ENCODE measurements around the gene SYNGR2.

- TF ChIP-seq POLR2A (IDR thresholded peaks at IDR 0.05) (no peak), POLR2AphosphoS5 (IDR thresholded peaks at IDR 0.05) (no peak), CTCF (IDR thresholded peaks at IDR 0.05) (no peak)
Measured at GRCh38 chr17:78211032-78211431, 42.7 kb downstream of the SYNGR2 start.

All from prostate gland (tissue), 2 donors.